Breast epithelium (tissue), 4 donors: ENCODE results near the gene CCDC57. TPM values are rescaled to one million over a fixed set of nuclear protein-coding genes. Genes with fewer than 3 reads are reported as not detected.

ENCODE experiments used
- DNase-seq, 2 donors: peaks; one replicate each; pipeline ENCODE4 v3.0.0-alpha.2; 2019; ENCODE audit warnings: low spot score in 2 of 2
- H3K27ac ChIP-seq, 2 donors: fragments of 200-600 bp; sonication (generic) in 1 of 2; one replicate each; pipeline ENCODE4 v1.5.1; 2016 to 2019; ENCODE audit warnings: mild to moderate bottlenecking in 1 of 2
- H3K27me3 ChIP-seq, 2 donors: fragments of 200-600 bp; sonication (generic) in 1 of 2; one replicate each; pipeline versions ENCODE4 v1.5.1 to v1.6.0; 2017 to 2019; ENCODE audit warnings: control low read depth in 1 of 2, mild to moderate bottlenecking in 1 of 2
- H3K36me3 ChIP-seq: fragments of 200-600 bp; one replicate; pipeline ENCODE4 v1.5.1; 2019
- H3K4me1 ChIP-seq, 2 donors: fragments of 200-600 bp; sonication (generic); one replicate each; pipeline ENCODE4 v1.5.1; 2016 to 2019; ENCODE audit warnings: control low read depth in 1 of 2
- H3K4me3 ChIP-seq, 3 donors: fragments of 200-600 bp; sonication (generic); 1 replicate in 2 of 3; 2 replicates in 1 of 3; pipeline ENCODE4 v1.5.1; 2016 to 2019; ENCODE audit warnings: mild to moderate bottlenecking in 3 of 3, moderate library complexity in 2 of 3
- H3K9me3 ChIP-seq, 2 donors: fragments of 200-600 bp; sonication (generic) in 1 of 2; one replicate each; pipeline ENCODE4 v1.5.1; 2016 to 2019; ENCODE audit warnings: control low read depth in 1 of 2
- POLR2A ChIP-seq: fragments of 450-650 bp; IDR thresholded peaks from one replicate; pipeline ENCODE4 v1.6.1; 2016; ENCODE audit warnings: antibody characterized with exemption, mild to moderate bottlenecking, moderate library complexity
- POLR2AphosphoS5 ChIP-seq, 3 donors: sonication (generic); formaldehyde crosslinking; IDR thresholded peaks; one replicate each; pipeline ENCODE4 v1.6.1; 2017; ENCODE audit warnings: antibody characterized with exemption in 3 of 3
- intact Hi-C: fragments of 100-400 bp; cut with DNase I; formaldehyde crosslinking; loops from one replicate; pipeline ENCODE4 v1.15.1; 2023; ENCODE audit warnings: low total_unique reads
- total RNA-seq, 3 donors: library from RNA; depleted of rRNA; stranded (reverse); fragments of >200 nt; gene quantifications; one replicate each; pipeline ENCODE4 v1.1.0, GENCODE V29; 2016
- TF ChIP-seq, protein P1 (sequence below), 3 donors: fragments of 450-650 bp; IDR thresholded peaks; one replicate each; pipeline ENCODE4 v1.5.1; 2016 to 2017; ENCODE audit warnings: antibody characterized with exemption in 3 of 3, mild to moderate bottlenecking in 3 of 3, moderate library complexity in 3 of 3

CCDC57 gene
- total RNA-seq, 3 donors from 2014 or later = 13.4 to 56.9 (median 52.8) TPM

DNA sequence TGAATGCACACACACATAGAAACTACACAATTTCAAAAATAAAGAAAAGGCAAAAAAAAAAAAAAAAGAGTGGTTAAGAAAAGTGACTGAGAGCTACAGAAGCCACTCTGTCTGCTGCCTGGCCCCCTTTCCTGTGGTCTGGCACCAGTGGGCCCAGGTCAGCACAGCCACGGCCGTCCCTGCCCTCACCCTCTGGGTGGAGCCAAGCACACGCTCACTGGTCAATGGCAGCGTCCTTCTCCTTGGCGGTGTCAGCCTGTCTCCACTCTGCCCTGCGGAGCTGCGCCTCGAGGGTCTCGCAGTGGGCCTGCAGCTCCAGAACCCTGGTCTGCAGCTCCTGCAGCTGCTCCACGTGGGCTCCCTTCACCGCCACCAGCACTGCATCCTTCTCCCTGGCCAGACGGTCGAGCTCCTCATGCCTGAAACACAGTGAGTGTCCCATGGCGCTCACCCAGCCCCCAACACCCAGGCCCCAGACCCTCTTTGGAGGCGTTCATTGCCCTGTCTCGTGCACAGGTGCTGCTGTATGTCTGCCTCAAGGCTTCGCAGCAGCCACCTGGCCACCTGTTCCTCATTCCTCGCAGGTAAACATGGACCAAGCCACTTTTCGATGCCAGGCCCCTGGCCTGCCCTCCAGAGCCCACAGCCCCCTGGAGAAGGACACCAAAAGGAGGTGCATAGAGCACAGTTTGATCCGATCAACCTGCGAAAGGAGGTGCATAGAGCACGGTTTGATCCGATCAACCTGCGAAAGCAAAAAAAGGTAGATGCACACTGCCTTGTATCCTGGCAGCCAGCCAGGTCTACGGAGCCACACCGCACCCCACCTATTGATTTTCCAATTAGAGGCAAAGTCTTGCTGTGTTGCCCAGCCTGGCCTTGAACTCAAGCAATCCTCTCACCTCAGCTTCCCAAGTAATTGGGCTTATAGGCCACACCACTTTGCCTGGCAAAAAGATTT is 24.4 kb downstream of the CCDC57 start:
- H3K27me3 ChIP-seq = no peaks in the 10 kb centered on the region
- DNase-seq = no peak
- intact Hi-C loops = no loop called here
- H3K4me1 ChIP-seq = no peaks in the 10 kb centered on the region
- H3K9me3 ChIP-seq = no peaks in the 10 kb centered on the region
- no peak overlapping the region for H3K27ac ChIP-seq
- TF ChIP-seq, protein P1, sequence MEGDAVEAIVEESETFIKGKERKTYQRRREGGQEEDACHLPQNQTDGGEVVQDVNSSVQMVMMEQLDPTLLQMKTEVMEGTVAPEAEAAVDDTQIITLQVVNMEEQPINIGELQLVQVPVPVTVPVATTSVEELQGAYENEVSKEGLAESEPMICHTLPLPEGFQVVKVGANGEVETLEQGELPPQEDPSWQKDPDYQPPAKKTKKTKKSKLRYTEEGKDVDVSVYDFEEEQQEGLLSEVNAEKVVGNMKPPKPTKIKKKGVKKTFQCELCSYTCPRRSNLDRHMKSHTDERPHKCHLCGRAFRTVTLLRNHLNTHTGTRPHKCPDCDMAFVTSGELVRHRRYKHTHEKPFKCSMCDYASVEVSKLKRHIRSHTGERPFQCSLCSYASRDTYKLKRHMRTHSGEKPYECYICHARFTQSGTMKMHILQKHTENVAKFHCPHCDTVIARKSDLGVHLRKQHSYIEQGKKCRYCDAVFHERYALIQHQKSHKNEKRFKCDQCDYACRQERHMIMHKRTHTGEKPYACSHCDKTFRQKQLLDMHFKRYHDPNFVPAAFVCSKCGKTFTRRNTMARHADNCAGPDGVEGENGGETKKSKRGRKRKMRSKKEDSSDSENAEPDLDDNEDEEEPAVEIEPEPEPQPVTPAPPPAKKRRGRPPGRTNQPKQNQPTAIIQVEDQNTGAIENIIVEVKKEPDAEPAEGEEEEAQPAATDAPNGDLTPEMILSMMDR (IDR thresholded peaks at IDR 0.05) = no peak
- TF ChIP-seq POLR2AphosphoS5 (IDR thresholded peaks at IDR 0.05) = no peak
- TF ChIP-seq POLR2A = no peak
- H3K36me3 ChIP-seq = peaks cover 3% of the 10 kb centered on the region
- H3K4me3 ChIP-seq = no peak overlapping the region

DNA sequence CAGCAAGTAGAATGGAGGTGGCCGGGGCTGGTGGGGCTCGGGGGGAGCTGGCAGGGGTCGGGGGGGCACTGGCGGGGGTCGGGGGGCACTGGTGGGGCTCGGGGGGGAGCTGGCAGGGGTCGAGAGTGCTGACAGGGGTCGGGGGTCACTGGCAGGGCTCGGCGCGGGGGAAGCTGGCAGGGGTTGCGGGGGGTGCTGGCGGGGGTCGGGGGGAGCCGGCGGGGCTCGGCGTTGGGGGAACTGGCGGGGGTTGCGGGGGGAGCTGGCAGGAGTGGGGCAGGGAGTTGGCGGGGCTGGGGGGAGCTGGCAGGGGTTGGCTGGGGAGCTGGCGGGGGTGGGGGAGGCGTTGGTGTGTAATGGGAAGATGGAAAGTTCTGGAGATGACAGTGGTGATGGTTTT is 25.1 kb downstream of the CCDC57 start:
- no peaks in the 10 kb centered on the region for H3K9me3 ChIP-seq
- H3K27ac ChIP-seq = no peak overlapping the region
- no peaks in the 10 kb centered on the region for H3K4me1 ChIP-seq
- no peak overlapping the region for H3K4me3 ChIP-seq
- peaks cover 6% of the 10 kb centered on the region for H3K36me3 ChIP-seq
- no peak for TF ChIP-seq POLR2A
- DNase-seq = no peak
- intact Hi-C loops = no loop called here
- H3K27me3 ChIP-seq = no peaks in the 10 kb centered on the region

DNA sequence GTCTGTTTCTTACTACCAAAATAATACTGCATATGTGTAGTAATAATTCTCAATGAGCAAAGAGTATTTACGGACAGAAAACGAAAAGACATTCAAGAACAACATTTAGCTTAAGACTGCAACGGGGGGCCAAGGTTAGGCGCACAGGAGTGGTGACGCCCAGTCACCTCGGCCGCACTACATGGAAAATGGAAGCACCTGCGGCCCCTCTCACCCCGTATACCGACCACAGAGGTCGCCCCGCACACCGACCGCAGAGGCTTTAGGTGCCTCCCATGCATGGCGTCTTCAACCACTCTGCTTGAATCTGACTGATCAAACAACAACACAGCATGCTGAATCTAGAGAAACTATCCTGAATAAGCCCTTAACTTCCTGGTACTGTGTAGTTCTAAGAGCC is 26.4 kb downstream of the CCDC57 start:
- Histone ChIP-seq H3K27ac (no peak overlapping the region), H3K27me3 (no peaks in the 10 kb centered on the region), H3K4me3 (no peak overlapping the region), H3K9me3 (no peaks in the 10 kb centered on the region), H3K36me3 (peaks cover 6% of the 10 kb centered on the region), H3K4me1 (no peaks in the 10 kb centered on the region)
- DNase-seq = no peak
- TF ChIP-seq POLR2A = no peak
- TF ChIP-seq, protein P1 (IDR thresholded peaks at IDR 0.05) = no peak
- TF ChIP-seq POLR2AphosphoS5 (IDR thresholded peaks at IDR 0.05) = no peak
- intact Hi-C loops = no loop called here

DNA sequence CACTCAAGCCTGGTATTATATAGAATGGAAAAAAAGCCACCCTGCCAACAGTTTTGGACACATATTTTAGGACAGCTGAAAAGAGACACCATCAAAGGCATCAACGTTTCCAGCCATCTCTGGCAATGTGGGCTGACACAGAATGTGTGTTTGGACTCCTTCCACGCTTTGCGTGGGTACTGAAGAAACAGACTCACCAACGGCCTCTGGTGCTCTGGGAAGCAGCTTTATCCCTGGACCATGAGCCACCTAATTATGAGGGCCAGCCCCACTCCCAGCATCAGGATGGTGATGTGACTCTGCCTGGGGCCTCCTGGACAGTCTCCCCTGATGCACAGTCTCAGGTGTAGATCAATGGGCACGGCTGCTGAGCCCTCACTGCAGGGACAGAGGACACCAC is 27.9 kb downstream of the CCDC57 start:
- H3K27me3 ChIP-seq = no peaks in the 10 kb centered on the region
- TF ChIP-seq POLR2AphosphoS5 (IDR thresholded peaks at IDR 0.05) (no peak), POLR2A (no peak)
- TF ChIP-seq, protein P1 (IDR thresholded peaks at IDR 0.05) = no peak
- H3K4me1 ChIP-seq = no peaks in the 10 kb centered on the region
- no peak overlapping the region for H3K27ac ChIP-seq
- intact Hi-C loops = no loop called here
- H3K4me3 ChIP-seq = no peak overlapping the region
- peaks cover 10% of the 10 kb centered on the region for H3K36me3 ChIP-seq
- DNase-seq = no peak
- H3K9me3 ChIP-seq = no peaks in the 10 kb centered on the region

DNA sequence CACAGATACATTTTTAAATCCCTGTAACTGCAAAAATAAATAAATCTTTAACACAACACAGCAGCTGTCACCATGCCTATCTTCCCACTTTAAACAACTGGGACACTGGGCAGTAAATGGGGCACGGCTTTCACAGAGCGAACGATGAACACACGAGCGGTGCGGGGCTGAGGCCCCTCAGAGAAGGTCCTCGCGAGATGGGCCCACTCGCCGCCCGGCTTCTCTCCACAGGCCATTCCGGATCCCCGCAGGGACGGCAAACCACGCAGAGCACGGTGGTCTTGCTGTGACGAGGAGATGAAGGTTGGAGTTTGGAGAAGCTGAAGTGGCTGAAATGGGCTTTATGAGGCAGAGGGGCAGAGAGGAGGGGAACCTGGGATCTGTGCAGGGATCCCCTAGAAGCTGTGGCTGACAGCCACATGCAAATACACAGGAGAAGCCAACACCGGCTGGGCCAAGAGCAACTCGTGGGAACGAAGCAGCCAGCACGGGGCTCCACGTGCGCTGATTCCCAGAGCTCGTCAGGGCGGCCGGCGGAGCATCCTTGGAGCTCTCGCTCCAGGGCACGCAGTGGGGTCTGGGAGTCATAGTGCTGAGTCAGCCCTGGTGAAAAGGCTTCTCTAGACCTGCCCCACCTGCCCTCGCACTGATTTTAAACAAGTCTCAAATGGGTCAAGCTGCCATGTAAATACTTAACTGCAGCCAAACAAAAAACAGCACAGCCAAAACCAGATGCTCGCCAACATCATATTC is 31.7 kb downstream of the CCDC57 start:
- no peak overlapping the region for H3K27ac ChIP-seq
- peaks cover 10% of the 10 kb centered on the region for H3K36me3 ChIP-seq
- no peaks in the 10 kb centered on the region for H3K27me3 ChIP-seq
- intact Hi-C loops = no loop called here
- DNase-seq = no peak
- H3K4me1 ChIP-seq = no peaks in the 10 kb centered on the region
- H3K4me3 ChIP-seq = no peak overlapping the region
- TF ChIP-seq, protein P1 (IDR thresholded peaks at IDR 0.05) = no peak
- no peak for TF ChIP-seq POLR2AphosphoS5 (IDR thresholded peaks at IDR 0.05)
- no peaks in the 10 kb centered on the region for H3K9me3 ChIP-seq
